Hepatocyte (in vitro differentiated cells): ENCODE results near the gene LYPD1.

Source experiments
- EZH2 ChIP-seq: fragments of 200-600 bp; sonication (generic); IDR thresholded peaks from 2 replicates; pipeline ENCODE4 v1.6.1; 2016; ENCODE audit warnings: antibody characterized with exemption, mild to moderate bottlenecking, borderline replicate concordance
- EZH2phosphoT487 ChIP-seq: fragments of 200-600 bp; sonication (generic); IDR thresholded peaks from one replicate; pipeline ENCODE4 v1.6.1; 2018; ENCODE audit warnings: antibody characterized with exemption, mild to moderate bottlenecking, low read depth, moderate library complexity; ENCODE audit not compliant: unreplicated experiment, severe bottlenecking
- TF ChIP-seq, protein P1 (sequence below): fragments of 200-600 bp; sonication (generic); IDR thresholded peaks from 2 replicates; pipeline ENCODE4 v1.5.1; 2016; ENCODE audit warnings: antibody characterized with exemption, mild to moderate bottlenecking; ENCODE audit not compliant: poor library complexity

DNA sequence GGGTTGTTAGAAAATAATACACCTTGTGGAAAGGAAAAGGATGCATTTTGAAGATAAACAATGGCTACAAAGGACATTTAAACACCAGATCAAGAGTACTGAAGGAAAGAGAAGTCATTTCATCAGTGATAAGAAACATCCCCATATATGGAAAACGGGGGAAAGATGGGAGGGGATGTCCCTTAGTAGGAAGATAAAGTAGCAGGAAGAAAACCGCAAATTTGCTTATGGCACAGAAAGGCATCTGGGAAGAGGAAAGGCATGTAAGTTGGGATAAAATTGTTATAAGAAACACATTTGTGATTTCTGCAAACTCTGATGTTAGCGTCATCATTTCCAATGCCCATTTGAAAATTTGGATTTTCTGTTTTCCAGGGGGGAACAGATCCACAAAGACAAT lies 10.5 kb upstream of the LYPD1 start:
- TF ChIP-seq, protein P1, sequence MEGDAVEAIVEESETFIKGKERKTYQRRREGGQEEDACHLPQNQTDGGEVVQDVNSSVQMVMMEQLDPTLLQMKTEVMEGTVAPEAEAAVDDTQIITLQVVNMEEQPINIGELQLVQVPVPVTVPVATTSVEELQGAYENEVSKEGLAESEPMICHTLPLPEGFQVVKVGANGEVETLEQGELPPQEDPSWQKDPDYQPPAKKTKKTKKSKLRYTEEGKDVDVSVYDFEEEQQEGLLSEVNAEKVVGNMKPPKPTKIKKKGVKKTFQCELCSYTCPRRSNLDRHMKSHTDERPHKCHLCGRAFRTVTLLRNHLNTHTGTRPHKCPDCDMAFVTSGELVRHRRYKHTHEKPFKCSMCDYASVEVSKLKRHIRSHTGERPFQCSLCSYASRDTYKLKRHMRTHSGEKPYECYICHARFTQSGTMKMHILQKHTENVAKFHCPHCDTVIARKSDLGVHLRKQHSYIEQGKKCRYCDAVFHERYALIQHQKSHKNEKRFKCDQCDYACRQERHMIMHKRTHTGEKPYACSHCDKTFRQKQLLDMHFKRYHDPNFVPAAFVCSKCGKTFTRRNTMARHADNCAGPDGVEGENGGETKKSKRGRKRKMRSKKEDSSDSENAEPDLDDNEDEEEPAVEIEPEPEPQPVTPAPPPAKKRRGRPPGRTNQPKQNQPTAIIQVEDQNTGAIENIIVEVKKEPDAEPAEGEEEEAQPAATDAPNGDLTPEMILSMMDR, result no peak
- TF ChIP-seq EZH2phosphoT487 (no peak), EZH2 (no peak)
